Nephron progenitor cell (in vitro differentiated cells): Measurements from ENCODE around the gene GRM2.

Source experiments
- DNase-seq: peaks from one replicate; pipeline ENCODE4 v3.0.0; 2021
- H3K27ac Mint-ChIP-seq: 2 replicates; pipeline ENCODE4 v1.8.0; 2021; ENCODE audit warnings: mild to moderate bottlenecking, moderate library complexity, mixed read lengths
- H3K27me3 Mint-ChIP-seq: 2 replicates; pipeline ENCODE4 v1.8.0; 2021; ENCODE audit warnings: mild to moderate bottlenecking, low read depth, mixed read lengths; ENCODE audit not compliant: poor library complexity
- H3K36me3 Mint-ChIP-seq: 2 replicates; pipeline ENCODE4 v1.8.0; 2021; ENCODE audit warnings: low read depth, mixed read lengths
- H3K4me1 Mint-ChIP-seq: 2 replicates; pipeline ENCODE4 v1.8.0; 2021; ENCODE audit warnings: mixed read lengths
- H3K4me3 Mint-ChIP-seq: 2 replicates; pipeline ENCODE4 v1.8.0; 2021; ENCODE audit warnings: mild to moderate bottlenecking, moderate library complexity, mixed read lengths
- H3K9me3 Mint-ChIP-seq: 2 replicates; pipeline ENCODE4 v1.8.0; 2021; ENCODE audit warnings: mild to moderate bottlenecking, moderate library complexity, mixed read lengths
- TF ChIP-seq, protein P1 (sequence below): fragments of 200-600 bp; sonication (generic); IDR thresholded peaks from 2 replicates; pipeline ENCODE4 v1.5.0; 2021; ENCODE audit warnings: antibody characterized with exemption

Gene GRM2

DNA sequence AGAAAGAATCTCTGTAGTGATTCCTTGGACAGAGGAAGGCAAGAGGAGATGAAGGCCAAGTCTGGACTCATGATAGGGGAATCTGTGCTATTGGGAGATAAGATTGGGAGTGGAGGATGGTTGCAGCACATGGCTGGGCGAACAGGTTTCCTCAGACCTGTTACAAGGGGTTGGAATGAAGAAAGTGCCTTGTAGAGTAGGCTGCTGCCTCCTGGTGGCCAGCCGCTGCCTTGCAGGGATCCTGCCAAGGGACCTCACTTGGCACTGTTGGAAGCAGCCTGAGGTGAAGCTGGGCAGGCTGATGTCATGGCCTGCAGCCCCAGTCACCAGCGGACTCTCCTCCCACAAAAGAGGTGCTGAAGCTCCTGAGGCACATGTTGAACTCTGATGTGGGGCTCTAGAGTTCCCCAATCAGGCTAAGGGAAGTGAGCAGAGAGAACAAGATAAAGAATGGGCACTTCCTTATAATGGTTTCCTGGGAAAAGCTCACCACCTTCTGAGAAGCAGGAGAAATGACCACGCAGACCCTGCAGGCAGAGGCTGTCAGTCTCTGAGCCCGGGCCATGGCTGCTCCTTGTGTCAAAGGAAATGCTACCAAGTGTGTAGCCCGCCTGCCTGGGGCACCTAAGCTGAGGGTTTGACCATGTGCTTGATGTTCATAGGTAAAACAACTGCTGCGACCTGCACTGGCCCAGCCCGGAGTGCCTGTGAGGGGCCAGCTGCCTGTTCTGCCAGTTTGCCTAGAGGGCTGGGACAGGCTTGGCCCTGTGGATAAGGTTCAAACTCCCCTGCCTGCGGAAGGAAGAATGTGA, 37.4 kb upstream of the GRM2 start:
- peak; percentile 92 for DNase-seq
- H3K4me1 Mint-ChIP-seq: peaks cover 40% of the 10 kb centered on the region
- H3K36me3 Mint-ChIP-seq: peaks cover 3% of the 10 kb centered on the region
- H3K27ac Mint-ChIP-seq: no peak overlapping the region
- no peaks in the 10 kb centered on the region for H3K9me3 Mint-ChIP-seq
- peaks cover 18% of the 10 kb centered on the region for H3K27me3 Mint-ChIP-seq
- TF ChIP-seq, protein P1, sequence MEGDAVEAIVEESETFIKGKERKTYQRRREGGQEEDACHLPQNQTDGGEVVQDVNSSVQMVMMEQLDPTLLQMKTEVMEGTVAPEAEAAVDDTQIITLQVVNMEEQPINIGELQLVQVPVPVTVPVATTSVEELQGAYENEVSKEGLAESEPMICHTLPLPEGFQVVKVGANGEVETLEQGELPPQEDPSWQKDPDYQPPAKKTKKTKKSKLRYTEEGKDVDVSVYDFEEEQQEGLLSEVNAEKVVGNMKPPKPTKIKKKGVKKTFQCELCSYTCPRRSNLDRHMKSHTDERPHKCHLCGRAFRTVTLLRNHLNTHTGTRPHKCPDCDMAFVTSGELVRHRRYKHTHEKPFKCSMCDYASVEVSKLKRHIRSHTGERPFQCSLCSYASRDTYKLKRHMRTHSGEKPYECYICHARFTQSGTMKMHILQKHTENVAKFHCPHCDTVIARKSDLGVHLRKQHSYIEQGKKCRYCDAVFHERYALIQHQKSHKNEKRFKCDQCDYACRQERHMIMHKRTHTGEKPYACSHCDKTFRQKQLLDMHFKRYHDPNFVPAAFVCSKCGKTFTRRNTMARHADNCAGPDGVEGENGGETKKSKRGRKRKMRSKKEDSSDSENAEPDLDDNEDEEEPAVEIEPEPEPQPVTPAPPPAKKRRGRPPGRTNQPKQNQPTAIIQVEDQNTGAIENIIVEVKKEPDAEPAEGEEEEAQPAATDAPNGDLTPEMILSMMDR: peak; percentile 97
- H3K4me3 Mint-ChIP-seq: peak overlapping the region; percentile 69

GRCh38 chr3:51670053-51670822, 36.6 kb upstream of the GRM2 start:
- peaks cover 45% of the 10 kb centered on the region for H3K4me1 Mint-ChIP-seq
- H3K36me3 Mint-ChIP-seq: peaks cover 4% of the 10 kb centered on the region
- peaks cover 18% of the 10 kb centered on the region for H3K27me3 Mint-ChIP-seq
- H3K27ac Mint-ChIP-seq: no peak overlapping the region
- H3K4me3 Mint-ChIP-seq: peak overlapping the region; percentile 64
- no peaks in the 10 kb centered on the region for H3K9me3 Mint-ChIP-seq
- TF ChIP-seq, protein P1: no peak
- DNase-seq: no peak

DNA sequence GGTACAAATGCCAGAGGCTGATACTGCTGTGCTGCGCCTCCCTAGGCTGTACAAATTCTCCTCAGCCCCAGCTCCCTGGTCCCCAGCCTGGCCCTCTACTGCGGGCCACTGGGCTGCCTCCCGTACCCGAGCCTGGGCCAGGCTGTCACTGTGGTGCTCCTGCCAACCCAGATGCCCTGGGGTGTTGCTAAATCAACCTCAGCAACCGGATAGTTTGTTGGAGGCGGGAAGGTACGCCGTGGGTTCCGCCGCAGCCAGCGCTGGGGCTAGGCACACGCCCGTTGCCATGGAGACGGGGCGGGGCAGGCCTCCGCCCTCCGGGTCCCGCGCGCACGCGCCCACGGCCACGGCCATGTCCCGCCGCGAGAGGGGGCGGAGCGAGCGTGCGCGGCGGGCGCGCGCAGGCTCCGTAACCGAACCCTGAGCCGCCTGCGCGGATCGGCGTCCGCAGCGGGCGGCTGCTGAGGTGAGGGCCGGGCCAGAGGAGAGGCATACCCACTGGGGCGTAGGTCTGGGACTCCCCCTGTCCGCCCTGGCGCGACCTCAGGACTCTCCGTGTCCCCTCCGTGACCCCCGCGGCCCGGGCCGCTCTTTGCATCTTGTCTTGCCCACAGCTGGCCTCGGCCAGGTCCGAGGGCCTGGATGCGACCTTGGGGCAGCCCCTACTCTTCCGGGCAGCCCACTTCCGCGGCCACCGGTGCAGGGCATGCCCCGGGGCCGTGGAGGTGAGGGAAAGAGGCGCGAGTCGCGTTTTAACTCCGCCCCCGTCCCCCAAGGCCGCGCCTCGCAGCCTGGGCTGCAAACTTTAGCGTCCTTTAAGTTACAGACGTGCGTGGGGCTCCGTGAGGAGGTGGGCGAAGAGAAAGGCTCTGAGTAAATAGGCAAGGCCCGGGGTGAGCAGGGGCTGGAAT, 35.8 kb upstream of the GRM2 start, which contains the start of gene TEX264:
TEX264 (plus strand) TSS at position 430 of the 911 bp plus-strand sequence. CDS start 3,053 bp downstream, outside the sequence.
- Mint-ChIP-seq H3K4me1 (peaks cover 45% of the 10 kb centered on the region), H3K4me3 (peak within 1 kb of the TSS; percentile 88), H3K27ac (peak within 1 kb of the TSS; percentile 48), H3K27me3 (peaks cover 18% of the 10 kb centered on the region), H3K36me3 (peaks cover 4% of the 10 kb centered on the region), H3K9me3 (no peaks in the 10 kb centered on the region)
- TF ChIP-seq, protein P1: no peak
- DNase-seq: peak; percentile 87

- H3K4me1 Mint-ChIP-seq: peaks cover 45% of the 10 kb centered on the region
- peak overlapping the region; percentile 48 for H3K27ac Mint-ChIP-seq
- peaks cover 18% of the 10 kb centered on the region for H3K27me3 Mint-ChIP-seq
- H3K9me3 Mint-ChIP-seq: no peaks in the 10 kb centered on the region
- H3K36me3 Mint-ChIP-seq: peaks cover 4% of the 10 kb centered on the region
- H3K4me3 Mint-ChIP-seq: peak overlapping the region; percentile 88
- TF ChIP-seq, protein P1: no peak
- DNase-seq: peak; percentile 76
These were observed 35.0 kb upstream of the GRM2 start for GRCh38 chr3:51671734-51672475.

GRCh38 chr3:51673181-51673801, 33.6 kb upstream of the GRM2 start:
- TF ChIP-seq, protein P1: no peak
- H3K4me1 Mint-ChIP-seq: peaks cover 44% of the 10 kb centered on the region
- DNase-seq: no peak
- H3K9me3 Mint-ChIP-seq: no peaks in the 10 kb centered on the region
- peak overlapping the region; percentile 11 for H3K27ac Mint-ChIP-seq
- peaks cover 15% of the 10 kb centered on the region for H3K27me3 Mint-ChIP-seq
- H3K4me3 Mint-ChIP-seq: peak overlapping the region; percentile 58
- H3K36me3 Mint-ChIP-seq: peaks cover 4% of the 10 kb centered on the region
